Measurements from ENCODE around the gene MMP15.

GRCh38 chr16:58042001-58042885, 16.7 kb downstream of the MMP15 start:
- TF ChIP-seq CTCF (IDR thresholded peaks at IDR 0.05; ENCODE audit: low read length) = no peak
- no peak for TF ChIP-seq EZH2 (IDR thresholded peaks at IDR 0.05; ENCODE audit: borderline replicate concordance, low read length)
